Uterus (tissue), 2 donors: ENCODE data around the gene NRXN3.

Source experiments
- CTCF ChIP-seq, 4 experiments: fragments of 200-600 bp in 2 of 4; fragments of 450-650 bp in 2 of 4; sonication (generic) in 2 of 4; IDR thresholded peaks; one replicate each; pipeline ENCODE4 v1.5.1; 2016 to 2019; ENCODE audit warnings: antibody characterized with exemption in 4 of 4, mild to moderate bottlenecking in 2 of 4, moderate library complexity in 1 of 4
- POLR2A ChIP-seq, 2 donors: fragments of 450-650 bp; IDR thresholded peaks; one replicate each; pipeline ENCODE4 v1.6.1; 2016; ENCODE audit warnings: antibody characterized with exemption in 2 of 2, mild to moderate bottlenecking in 1 of 2, moderate library complexity in 1 of 2

DNA sequence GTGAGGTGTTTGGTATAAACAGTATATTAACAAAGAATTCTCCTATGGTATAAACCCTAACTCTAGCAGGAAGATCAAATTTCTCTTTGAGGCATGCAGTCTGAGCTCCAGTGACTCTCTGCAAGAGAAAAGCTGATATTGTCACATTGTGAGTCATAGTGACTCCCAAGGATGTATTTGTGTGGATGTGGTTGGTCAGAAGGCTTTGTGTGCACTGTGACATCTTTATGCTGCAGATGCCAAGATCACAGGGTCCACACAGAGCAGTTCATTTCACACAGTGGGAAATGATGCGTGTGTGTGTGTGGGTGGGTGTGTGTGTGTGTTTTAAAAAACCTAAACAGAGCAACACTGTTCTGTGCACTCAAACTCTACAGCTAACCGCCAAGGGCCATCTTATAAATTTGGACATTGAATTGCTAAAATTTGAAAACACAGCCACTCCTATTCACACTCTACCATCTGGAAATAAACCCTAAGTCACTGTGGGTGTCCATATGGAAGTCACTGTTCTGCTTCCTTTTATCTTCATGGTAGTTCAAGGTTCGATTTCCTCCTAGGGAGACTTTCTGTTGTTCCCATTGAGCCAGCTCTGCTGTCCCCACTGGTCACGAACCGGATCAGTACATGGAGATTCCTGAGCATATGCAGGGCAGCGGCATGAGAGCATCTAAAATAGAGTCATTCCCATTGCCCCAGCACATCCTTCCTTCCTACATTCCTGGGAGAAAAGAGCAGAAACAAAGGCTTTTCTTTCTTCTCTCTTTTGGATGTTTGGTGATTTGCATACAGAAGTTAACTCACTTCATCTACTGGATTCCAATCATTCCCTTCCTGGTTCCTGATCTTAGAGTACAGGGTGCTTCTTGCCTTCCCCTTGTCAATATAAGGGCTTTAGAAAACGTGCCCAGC, 1313.6 kb downstream of the NRXN3 start:
- TF ChIP-seq CTCF (IDR thresholded peaks at IDR 0.05) (no peak), POLR2A (IDR thresholded peaks at IDR 0.05) (no peak)
